ENCODE data around the gene TRIM54. TPM values are rescaled to one million over a fixed set of nuclear protein-coding genes. Genes with fewer than 3 reads are reported as not detected.
A peak's percentile ranks its signal among the peaks of the same experiment; 100 is the strongest.
"Not testable (repeated sequence)": the region's sequence is repeated elsewhere in the genome, so short reads cannot be mapped to it uniquely, and the experiment has no call there.

The TRIM54 gene
- total RNA-seq, 2 donors from 2014 or later, result 0.26 TPM; not detected in 1

GRCh38 chr2:27336173-27336572 is 53.9 kb downstream of the TRIM54 start:
- ATAC-seq (no peak), DNase-seq (no peak)
- Histone ChIP-seq H3K4me3 (no peak overlapping the region), H3K4me1 (no peaks in the 10 kb centered on the region), H3K27me3 (no peaks in the 10 kb centered on the region), H3K36me3 (replicated peaks in 1 of 2; ENCODE audit: insufficient read depth in 1 of 2, low read depth in 2 of 2) (peaks cover 11 to 50% of the 10 kb centered on the region in 2 donors), H3K27ac (no peak overlapping the region), H3K9me3 (no peaks in the 10 kb centered on the region)
- 94 to 95% methylated on average over 7 of the region's 7 CpGs for WGBS, 2 donors
- intact Hi-C loops (cut with DNase I), result no loop called here
- TF ChIP-seq CTCF (IDR thresholded peaks at IDR 0.05) (no peak), POLR2A (IDR thresholded peaks at IDR 0.05) (no peak)

- DNase-seq (no peak), ATAC-seq (no peak)
- no peaks in the 10 kb centered on the region for H3K27me3 ChIP-seq
- peaks cover 8% of the 10 kb centered on the region for H3K4me1 ChIP-seq
- no peak overlapping the region for H3K4me3 ChIP-seq
- intact Hi-C loops (cut with DNase I), result no loop called here
- H3K36me3 ChIP-seq (replicated peaks in 1 of 2; ENCODE audit: insufficient read depth in 1 of 2, low read depth in 2 of 2), result peaks cover 0 to 3% of the 10 kb centered on the region in 2 donors
- WGBS, 2 donors, result 94% methylated on average over 2 of the region's 2 CpGs; no CpG with 5 or more reads in 1 of the 2 donors
- no peaks in the 10 kb centered on the region for H3K9me3 ChIP-seq
- TF ChIP-seq CTCF (IDR thresholded peaks at IDR 0.05) (no peak), POLR2A (IDR thresholded peaks at IDR 0.05) (no peak)
- H3K27ac ChIP-seq, result no peak overlapping the region
These were observed 65.4 kb downstream of the TRIM54 start for GRCh38 chr2:27347641-27348040.

GRCh38 chr2:27350106-27350693 is 68.0 kb downstream of the TRIM54 start:
- TF ChIP-seq CTCF (IDR thresholded peaks at IDR 0.05) (no peak), POLR2A (IDR thresholded peaks at IDR 0.05) (no peak)
- Histone ChIP-seq H3K27ac (no peak overlapping the region), H3K4me3 (no peak overlapping the region), H3K27me3 (no peaks in the 10 kb centered on the region), H3K9me3 (no peaks in the 10 kb centered on the region), H3K36me3 (replicated peaks in 1 of 2; ENCODE audit: insufficient read depth in 1 of 2, low read depth in 2 of 2) (no peaks in the 10 kb centered on the region), H3K4me1 (peaks cover 27% of the 10 kb centered on the region)
- DNase-seq (peak in 1 of 4 donors; percentile 20), ATAC-seq (no peak)
- WGBS, 2 donors, result 46 to 51% methylated on average over 7 of the region's 7 CpGs
- intact Hi-C loops (cut with DNase I), result no loop called here

GRCh38 chr2:27351802-27352598 is 69.8 kb downstream of the TRIM54 start:
- intact Hi-C loops (cut with DNase I), result no loop called here
- Histone ChIP-seq H3K27me3 (no peaks in the 10 kb centered on the region), H3K36me3 (replicated peaks in 1 of 2; ENCODE audit: insufficient read depth in 1 of 2, low read depth in 2 of 2) (no peaks in the 10 kb centered on the region), H3K4me1 (peaks cover 33% of the 10 kb centered on the region), H3K4me3 (no peak overlapping the region), H3K9me3 (no peaks in the 10 kb centered on the region), H3K27ac (no peak overlapping the region)
- DNase-seq (no peak), ATAC-seq (no peak)
- TF ChIP-seq POLR2A (IDR thresholded peaks at IDR 0.05) (no peak), CTCF (IDR thresholded peaks at IDR 0.05) (no peak)
- WGBS, 2 donors, result 82 to 84% methylated on average over 6 of the region's 6 CpGs

- WGBS, 2 donors, result 95 to 98% methylated on average over 5 of the region's 5 CpGs
- peaks cover 43% of the 10 kb centered on the region for H3K4me1 ChIP-seq
- H3K9me3 ChIP-seq; intact Hi-C loops (cut with DNase I); ATAC-seq; H3K36me3 ChIP-seq (replicated peaks in 1 of 2; ENCODE audit: insufficient read depth in 1 of 2, low read depth in 2 of 2); DNase-seq; H3K4me3 ChIP-seq; H3K27me3 ChIP-seq; H3K27ac ChIP-seq: not testable (repeated sequence)
These were observed 71.1 kb downstream of the TRIM54 start for GRCh38 chr2:27353386-27353761.
